HCT116 (cell line): Measurements from ENCODE around the gene WDR45B. TPM values are rescaled to one million over a fixed set of nuclear protein-coding genes. Genes with fewer than 3 reads are reported as not detected.

Source experiments
- ATAC-seq: fragments of 200-7000 bp; cut with Tn5 transposase; 2 replicates; pipeline ENCODE4 v1.9.1; 2020; ENCODE audit warnings: mild to moderate bottlenecking, moderate library complexity
- BruUV-seq: library from RNA; stranded (reverse); fragments of 400-500 nt; replicated peaks from 2 replicates; lab custom pipeline; 2021; lab: Mats Ljungman, UMichigan
- CTCF ChIA-PET: fragments of 300-600 bp; sonication (Branson Sonifier 250); formaldehyde crosslinking; loops from one replicate; lab custom pipeline; 2021; ENCODE audit warnings: antibody characterized with exemption; lab: Charles Lee
- POLR2A ChIA-PET: fragments of 300-600, 350-600 bp; sonication (Branson Sonifier 250); formaldehyde crosslinking; loops from one replicate; lab custom pipeline; 2021; ENCODE audit warnings: antibody characterized with exemption; lab: Charles Lee
- RAD21 ChIA-PET, 2 experiments: fragments of 300-600 bp; sonication (Branson Sonifier 250); formaldehyde crosslinking; loops; one replicate each; lab custom pipeline; 2023; ENCODE audit warnings: low total read pairs in 2 of 2; ENCODE audit not compliant: uncharacterized antibody in 2 of 2, unreplicated experiment in 2 of 2, low non-redundant PET in 1 of 2; lab: Charles Lee
- DNase-seq: peaks from one replicate; pipeline ENCODE4 v3.0.0-alpha.2; 2010; ENCODE audit warnings: low read depth, low spot score
- H2AFZ ChIP-seq: fragments of 200-600 bp; shearing (Covaris generic), sonication (generic); 2 replicates; pipeline ENCODE4 v1.6.1; 2017; ENCODE audit warnings: low read depth, mixed run types, mixed read lengths, antibody characterized with exemption, low read length; ENCODE audit not compliant: poor library complexity, severe bottlenecking
- H3K27ac ChIP-seq: 2 replicates; pipeline ENCODE4 v1.5.1; 2012; ENCODE audit warnings: low read depth, low read length
- H3K27me3 ChIP-seq: fragments of 200-600 bp; sonication (generic); 2 replicates; pipeline ENCODE4 v1.6.1; 2016; ENCODE audit warnings: mixed run types, low read length, mixed read lengths; ENCODE audit not compliant: insufficient read depth
- H3K36me3 ChIP-seq, 2 experiments: fragments of 200-500 bp in 1 of 2; fragments of 200-600 bp in 1 of 2; sonication (Bioruptor generic) in 1 of 2; sonication (generic) in 1 of 2; 2 replicates each; pipeline versions ENCODE4 v1.5.1 to v1.6.1; 2014 to 2016; ENCODE audit warnings: low read length in 2 of 2, inconsistent platforms in 1 of 2, mixed read lengths in 1 of 2, mixed run types in 1 of 2; ENCODE audit not compliant: insufficient read depth in 2 of 2, control insufficient read depth in 1 of 2
- H3K4me1 ChIP-seq, 2 experiments: fragments of 200-600 bp in 1 of 2; sonication (generic) in 1 of 2; 2 replicates each; pipeline versions ENCODE4 v1.5.1 to v1.6.1; 2012 to 2017; ENCODE audit warnings: low read length in 2 of 2, inconsistent platforms in 1 of 2, mild to moderate bottlenecking in 1 of 2, mixed read lengths in 1 of 2, mixed run types in 1 of 2, moderate library complexity in 1 of 2; ENCODE audit not compliant: insufficient read depth in 2 of 2, control insufficient read depth in 1 of 2
- H3K4me2 ChIP-seq: fragments of 200-600 bp; sonication (generic); 2 replicates; pipeline ENCODE4 v1.6.1; 2017; ENCODE audit warnings: mixed run types, low read length, mixed read lengths
- H3K4me3 ChIP-seq, 2 experiments: fragments of 200-600 bp in 1 of 2; sonication (generic) in 1 of 2; replicated peaks in 1 of 2; 2 replicates each; pipeline ENCODE4 v1.5.1; 2011 to 2016; ENCODE audit warnings: low read length in 2 of 2, control low read depth in 1 of 2, low read depth in 1 of 2, mild to moderate bottlenecking in 1 of 2, mixed read lengths in 1 of 2, mixed run types in 1 of 2
- H3K79me2 ChIP-seq: fragments of 200-600 bp; sonication (generic); 2 replicates; pipeline ENCODE4 v1.6.1; 2017; ENCODE audit warnings: mild to moderate bottlenecking, mixed run types, low read length, moderate library complexity, mixed read lengths; ENCODE audit not compliant: insufficient read depth
- H3K9ac ChIP-seq: fragments of 200-600 bp; sonication (generic); 2 replicates; pipeline ENCODE4 v1.6.1; 2016; ENCODE audit warnings: low read length, mixed read lengths
- H3K9me2 ChIP-seq: fragments of 200-600 bp; sonication (generic), shearing (Covaris generic); 2 replicates; pipeline ENCODE4 v1.6.1; 2017; ENCODE audit warnings: mixed run types, mild to moderate bottlenecking, moderate library complexity; ENCODE audit not compliant: insufficient read depth
- H3K9me3 ChIP-seq, 2 experiments: fragments of 200-500 bp in 1 of 2; fragments of 200-600 bp in 1 of 2; sonication (Bioruptor generic) in 1 of 2; sonication (generic) in 1 of 2; 2 replicates each; pipeline ENCODE4 v1.6.1; 2014 to 2017; ENCODE audit warnings: low read length in 2 of 2, mixed read lengths in 2 of 2, inconsistent platforms in 1 of 2, low read depth in 1 of 2, mild to moderate bottlenecking in 1 of 2, mixed run types in 1 of 2, moderate library complexity in 1 of 2; ENCODE audit not compliant: control insufficient read depth in 1 of 2, insufficient read depth in 1 of 2
- H4K20me1 ChIP-seq: fragments of 200-600 bp; sonication (generic), shearing (Covaris generic); 2 replicates; pipeline ENCODE4 v1.6.1; 2017; ENCODE audit warnings: mixed run types, mild to moderate bottlenecking, moderate library complexity; ENCODE audit not compliant: insufficient read depth
- CBX3 ChIP-seq: IDR thresholded peaks from 2 replicates; pipeline ENCODE4 v1.6.1; 2012; ENCODE audit warnings: low read depth
- CEBPB ChIP-seq: IDR thresholded peaks from 2 replicates; pipeline ENCODE4 v1.6.1; 2012; ENCODE audit warnings: low read depth
- CTCF ChIP-seq, 3 experiments: fragments of 200-600 bp in 1 of 3; sonication (generic) in 1 of 3; IDR thresholded peaks in 2 of 3; conservative IDR thresholded peaks in 1 of 3; 2 replicates each; pipeline ENCODE4 v1.5.1; 2012 to 2017; ENCODE audit warnings: low read depth in 2 of 3, low read length in 2 of 3, antibody characterized with exemption in 1 of 3, borderline replicate concordance in 1 of 3, control low read depth in 1 of 3, mild to moderate bottlenecking in 1 of 3, mixed read lengths in 1 of 3, mixed run types in 1 of 3, moderate library complexity in 1 of 3; ENCODE audit not compliant: insufficient read depth in 1 of 3
- EGR1 ChIP-seq: IDR thresholded peaks from 2 replicates; pipeline ENCODE4 v1.6.1; 2012; ENCODE audit warnings: low read depth
- ELF1 ChIP-seq: IDR thresholded peaks from 2 replicates; pipeline ENCODE4 v1.6.1; 2012; ENCODE audit warnings: low read depth, borderline replicate concordance
- EZH2 ChIP-seq: fragments of 200-600 bp; sonication (generic); IDR thresholded peaks from 2 replicates; pipeline ENCODE4 v1.6.1; 2017; ENCODE audit warnings: antibody characterized with exemption, mixed run types
- EZH2phosphoT487 ChIP-seq: fragments of 200-600 bp; IDR thresholded peaks from 2 replicates; pipeline ENCODE4 v1.6.1; 2018; ENCODE audit warnings: antibody characterized with exemption, borderline replicate concordance
- JUND ChIP-seq: IDR thresholded peaks from 2 replicates; pipeline ENCODE4 v1.6.1; 2012
- MAX ChIP-seq: IDR thresholded peaks from 2 replicates; pipeline ENCODE4 v1.6.1; 2012
- POLR2A ChIP-seq: IDR thresholded peaks from 2 replicates; pipeline ENCODE4 v1.7.0; 2011; ENCODE audit warnings: borderline replicate concordance; ENCODE audit not compliant: insufficient read depth, insufficient read length; ENCODE audit errors: extremely low read depth
- POLR2AphosphoS5 ChIP-seq: IDR thresholded peaks from 2 replicates; pipeline ENCODE4 v1.6.1; 2011; ENCODE audit warnings: mild to moderate bottlenecking, low read depth, low read length, moderate library complexity
- REST ChIP-seq: IDR thresholded peaks from 2 replicates; pipeline ENCODE4 v1.6.1; 2012; ENCODE audit warnings: low read depth
- SP1 ChIP-seq: IDR thresholded peaks from 2 replicates; pipeline ENCODE4 v1.6.1; 2012; ENCODE audit warnings: low read depth
- TCF7L2 ChIP-seq: IDR thresholded peaks from 2 replicates; pipeline ENCODE4 v1.7.0; 2011; ENCODE audit warnings: borderline replicate concordance, inconsistent platforms; ENCODE audit not compliant: insufficient read depth, insufficient read length; ENCODE audit errors: extremely low read depth
- YY1 ChIP-seq: IDR thresholded peaks from 2 replicates; pipeline ENCODE4 v1.6.1; 2011; ENCODE audit warnings: low read length, low read depth, moderate library complexity, mild to moderate bottlenecking; ENCODE audit not compliant: insufficient replicate concordance; ENCODE audit errors: extremely low read depth
- ZBTB33 ChIP-seq: IDR thresholded peaks from 2 replicates; pipeline ENCODE4 v1.6.1; 2011; ENCODE audit warnings: mild to moderate bottlenecking, low read length, moderate library complexity; ENCODE audit not compliant: insufficient replicate concordance; ENCODE audit errors: extremely low read depth
- ZNF274 ChIP-seq: fragments of 200-500 bp; sonication (Bioruptor generic); IDR thresholded peaks from 2 replicates; pipeline ENCODE4 v1.6.1; 2014; ENCODE audit warnings: mild to moderate bottlenecking, low read depth, low read length, inconsistent platforms
- intact Hi-C: fragments of 100-400 bp; cut with micrococcal nuclease; formaldehyde crosslinking; loops from 2 replicates; pipeline ENCODE4 v1.10.0; 2022
- total RNA-seq: library from RNA; stranded (reverse); gene quantifications from one replicate; pipeline ENCODE4 v1.2.1, GENCODE V29; 2021; ENCODE audit not compliant: unreplicated experiment

WDR45B gene
- total RNA-seq, 1 experiment from 2014 or later, result 117 TPM

GRCh38 chr17:82664701-82665182, 16.5 kb upstream of the WDR45B start:
- H3K4me2 ChIP-seq, result no peak overlapping the region
- no peak for ATAC-seq
- TF ChIP-seq ZBTB33, result no peak
- no peak for TF ChIP-seq YY1
- no peak for TF ChIP-seq CTCF (IDR thresholded peaks at IDR 0.05 in 2 of 3, conservative IDR thresholded peaks at IDR 0.05 in 1 of 3; ENCODE audit: borderline replicate concordance in 1 of 3, insufficient read depth in 1 of 3, low read depth in 2 of 3, low read length in 2 of 3)
- no peak for TF ChIP-seq SP1
- TF ChIP-seq EZH2phosphoT487, result no peak
- no peak for TF ChIP-seq ZNF274
- no peak for TF ChIP-seq POLR2AphosphoS5
- TF ChIP-seq JUND, result no peak
- no peak for TF ChIP-seq MAX
- TF ChIP-seq ELF1, result no peak
- no peak for TF ChIP-seq TCF7L2
- no peak for TF ChIP-seq CEBPB
- TF ChIP-seq EZH2, result no peak
- TF ChIP-seq CBX3, result no peak
- no peak for TF ChIP-seq POLR2A
- no peak for TF ChIP-seq REST
- no peak for TF ChIP-seq EGR1
- CTCF ChIA-PET, result no interaction called here
- POLR2A ChIA-PET, result no interaction called here
- no peak overlapping the region for H3K9ac ChIP-seq
- peaks cover 0 to 8% of the 10 kb centered on the region in 2 experiments; a peak in 1 of 4 replicates for H3K4me1 ChIP-seq
- peaks cover 0 to 5% of the 10 kb centered on the region in 2 experiments; a peak in 1 of 4 replicates for H3K9me3 ChIP-seq
- no peak overlapping the region for H3K27ac ChIP-seq
- H2AFZ ChIP-seq, result no peak overlapping the region
- H3K36me3 ChIP-seq, result no peaks in the 10 kb centered on the region
- no peaks in the 10 kb centered on the region for H3K27me3 ChIP-seq
- no peaks in the 10 kb centered on the region for H3K9me2 ChIP-seq
- H3K4me3 ChIP-seq, result no peak overlapping the region
- H3K79me2 ChIP-seq, result no peaks in the 10 kb centered on the region
- intact Hi-C loops, result no loop called here
- H4K20me1 ChIP-seq, result no peaks in the 10 kb centered on the region
- RAD21 ChIA-PET, result no interaction called here
- no peak for DNase-seq
- BruUV-seq, result no TSS peak
